IPS DF 6.9 (cell line): ENCODE measurements around the gene RPAIN.

Experiments used
- DNase-seq: peaks from one replicate; pipeline ENCODE4 v3.0.0-alpha.2; 2013; ENCODE audit warnings: low read depth, low spot score
- H3K27ac ChIP-seq: one replicate; pipeline ENCODE4 v1.5.1; 2013; ENCODE audit warnings: low read length, control low read depth
- H3K27me3 ChIP-seq: 2 replicates; pipeline ENCODE4 v1.6.1; 2013; ENCODE audit warnings: mild to moderate bottlenecking, low read length; ENCODE audit not compliant: control insufficient read depth, insufficient read depth
- H3K36me3 ChIP-seq: 2 replicates; pipeline ENCODE4 v1.6.1; 2013; ENCODE audit warnings: low read length; ENCODE audit not compliant: control insufficient read depth, insufficient read depth
- H3K4me1 ChIP-seq: 2 replicates; pipeline ENCODE4 v1.6.1; 2013; ENCODE audit warnings: low read length; ENCODE audit not compliant: control insufficient read depth, insufficient read depth
- H3K4me3 ChIP-seq: 2 replicates; pipeline ENCODE4 v1.5.1; 2013; ENCODE audit warnings: mild to moderate bottlenecking, low read length
- H3K9me3 ChIP-seq: 2 replicates; pipeline ENCODE4 v1.6.1; 2013; ENCODE audit warnings: low read length, inconsistent platforms; ENCODE audit not compliant: control insufficient read depth, insufficient read depth
- WGBS: extraction: QIAGEN DNeasy Blood & Tissue Kit; methylation state at CpG from one replicate; pipeline ENCODE4 v1.1.7; 2013; ENCODE audit warnings: mixed read lengths, missing lambda C conversion rate; ENCODE audit not compliant: insufficient read length, insufficient coverage; 5-methylcytosine and 5-hydroxymethylcytosine counted together

Gene RPAIN

GRCh38 chr17:5444209-5444608 lies 24.2 kb downstream of the RPAIN start:
- no CpG with 5 or more reads among the region's 22 CpGs for WGBS
- no peaks in the 10 kb centered on the region for H3K4me1 ChIP-seq
- peaks cover 24% of the 10 kb centered on the region for H3K36me3 ChIP-seq
- no peaks in the 10 kb centered on the region for H3K9me3 ChIP-seq
- H3K4me3 ChIP-seq: no peak overlapping the region
- DNase-seq: no peak
- no peak overlapping the region for H3K27ac ChIP-seq
- H3K27me3 ChIP-seq: no peaks in the 10 kb centered on the region

DNA sequence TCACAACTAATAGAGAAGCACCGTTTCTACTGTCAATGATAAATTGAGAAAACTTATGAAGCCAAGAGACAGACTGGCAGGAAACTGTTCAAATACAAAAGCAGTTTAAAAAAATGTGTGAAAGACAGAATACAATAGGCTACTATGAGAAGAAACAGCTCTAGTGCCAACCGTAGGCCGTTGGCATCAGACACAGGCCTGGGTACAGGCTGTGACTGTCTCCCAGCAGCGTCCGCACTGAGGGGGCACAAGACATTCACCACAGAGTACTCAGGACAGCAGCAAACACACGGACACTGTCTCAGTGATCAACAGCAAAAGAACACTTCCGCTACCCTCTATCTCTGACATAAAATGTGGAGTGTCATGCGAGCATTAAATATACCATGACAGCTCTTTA lies 26.8 kb downstream of the RPAIN start:
- Histone ChIP-seq H3K36me3 (peaks cover 29% of the 10 kb centered on the region), H3K27ac (no peak overlapping the region)
- WGBS: no CpG with 5 or more reads among the region's 8 CpGs

GRCh38 chr17:5464717-5465507 lies 44.9 kb downstream of the RPAIN start:
- Histone ChIP-seq H3K27ac (no peak overlapping the region), H3K4me1 (no peaks in the 10 kb centered on the region), H3K27me3 (no peaks in the 10 kb centered on the region), H3K9me3 (no peaks in the 10 kb centered on the region), H3K36me3 (peaks cover 5% of the 10 kb centered on the region; the same call in 1 of the 2 replicates), H3K4me3 (no peak overlapping the region)
- no CpG with 5 or more reads among the region's 10 CpGs for WGBS
- DNase-seq: no peak

More for the DNA sequence above, 26.8 kb downstream of the RPAIN start:
- no peaks in the 10 kb centered on the region for H3K9me3 ChIP-seq
- no peak for DNase-seq
- no peak overlapping the region for H3K4me3 ChIP-seq
- no peaks in the 10 kb centered on the region for H3K27me3 ChIP-seq
- no peaks in the 10 kb centered on the region for H3K4me1 ChIP-seq

DNA sequence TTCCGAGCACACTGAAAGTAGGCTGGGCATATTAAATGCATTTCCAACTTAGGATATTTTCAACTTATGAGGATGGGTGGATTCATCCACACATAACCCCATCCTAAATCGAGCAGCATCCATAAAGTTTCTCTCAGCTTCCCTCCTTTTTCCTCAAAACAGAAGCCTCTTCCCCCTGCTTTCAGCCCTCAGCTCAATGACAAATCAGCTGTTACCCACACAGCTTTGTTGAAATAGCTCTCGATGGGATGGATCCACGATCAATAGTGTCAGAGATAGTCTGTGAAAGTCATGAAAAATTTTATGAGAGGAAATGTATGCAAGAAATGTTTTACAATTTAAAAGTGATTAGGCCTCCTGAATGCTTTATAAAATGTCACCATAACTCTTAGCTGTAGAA lies 46.3 kb downstream of the RPAIN start:
- Histone ChIP-seq H3K36me3 (no peaks in the 10 kb centered on the region; the same call in 1 of the 2 replicates), H3K27ac (no peak overlapping the region), H3K27me3 (no peaks in the 10 kb centered on the region), H3K4me3 (no peak overlapping the region), H3K9me3 (no peaks in the 10 kb centered on the region), H3K4me1 (no peaks in the 10 kb centered on the region)
- DNase-seq: no peak
- no CpG with 5 or more reads among the region's 4 CpGs for whole genome bisulfite sequencing

DNA sequence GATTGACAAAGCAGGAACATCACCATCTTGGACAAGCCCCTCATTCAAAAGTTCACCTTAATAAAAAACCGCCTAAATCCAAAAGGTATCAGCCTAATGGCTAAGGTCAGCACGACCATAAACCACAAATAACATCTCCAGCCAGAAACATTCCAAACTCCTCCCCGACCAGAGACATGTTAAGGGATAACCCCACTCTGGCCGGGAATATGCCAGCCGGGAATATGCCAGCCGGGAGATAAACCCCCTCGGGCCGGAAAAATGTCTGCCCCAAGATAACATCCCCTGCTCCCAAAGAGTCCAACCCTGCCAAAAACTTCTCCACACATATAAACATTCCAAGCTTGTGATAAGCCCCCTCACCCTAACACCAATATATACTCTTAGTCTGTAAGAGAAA lies 47.4 kb downstream of the RPAIN start:
- Histone ChIP-seq H3K9me3 (no peaks in the 10 kb centered on the region), H3K27me3 (no peaks in the 10 kb centered on the region), H3K36me3 (no peaks in the 10 kb centered on the region; the same call in 1 of the 2 replicates), H3K4me3 (peak overlapping the region; percentile 90; the same call in 1 of the 2 replicates), H3K4me1 (no peaks in the 10 kb centered on the region), H3K27ac (no peak overlapping the region)
- WGBS: no CpG with 5 or more reads among the region's 8 CpGs
- DNase-seq: no peak

GRCh38 chr17:5468075-5468473 lies 48.1 kb downstream of the RPAIN start:
- Histone ChIP-seq H3K9me3 (no peaks in the 10 kb centered on the region), H3K4me3 (peak overlapping the region; percentile 90), H3K4me1 (no peaks in the 10 kb centered on the region), H3K27ac (no peak overlapping the region), H3K36me3 (no peaks in the 10 kb centered on the region; the same call in 1 of the 2 replicates), H3K27me3 (no peaks in the 10 kb centered on the region)
- no CpG with 5 or more reads among the region's 17 CpGs for WGBS
- DNase-seq: no peak

DNA sequence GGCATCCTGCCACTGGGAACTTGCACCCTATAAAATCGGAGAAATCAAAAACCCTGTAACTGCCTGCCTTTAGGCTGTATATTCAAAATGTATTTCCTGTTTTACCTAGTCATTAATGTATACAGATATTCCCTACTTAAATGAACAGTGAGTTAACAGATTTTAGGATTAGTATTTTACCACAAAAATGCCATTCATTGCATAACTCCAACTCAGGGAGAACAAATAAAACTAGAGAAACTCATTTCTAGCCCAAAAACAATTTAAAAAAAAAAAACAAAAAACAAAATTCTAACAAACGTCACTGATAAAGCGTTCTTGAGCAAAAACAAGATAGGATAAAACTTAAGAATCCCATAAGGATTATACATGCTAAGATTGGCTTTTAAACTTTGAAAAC lies 52.5 kb downstream of the RPAIN start:
- no peaks in the 10 kb centered on the region for H3K27me3 ChIP-seq
- DNase-seq: no peak
- 100% methylated on average over 1 of the region's 3 CpGs for WGBS
- H3K9me3 ChIP-seq: no peaks in the 10 kb centered on the region
- peaks cover 7% of the 10 kb centered on the region; the same call in 1 of the 2 replicates for H3K36me3 ChIP-seq
- H3K4me1 ChIP-seq: no peaks in the 10 kb centered on the region
- no peak overlapping the region for H3K27ac ChIP-seq
- no peak overlapping the region for H3K4me3 ChIP-seq

- Histone ChIP-seq H3K4me3 (no peak overlapping the region), H3K4me1 (no peaks in the 10 kb centered on the region), H3K9me3 (no peaks in the 10 kb centered on the region), H3K36me3 (peaks cover 12% of the 10 kb centered on the region; the same call in 1 of the 2 replicates), H3K27ac (no peak overlapping the region), H3K27me3 (no peaks in the 10 kb centered on the region)
- WGBS: no CpG with 5 or more reads among the region's 2 CpGs
- no peak for DNase-seq
Observed at GRCh38 chr17:5473906-5474305, 53.9 kb downstream of the RPAIN start.

DNA sequence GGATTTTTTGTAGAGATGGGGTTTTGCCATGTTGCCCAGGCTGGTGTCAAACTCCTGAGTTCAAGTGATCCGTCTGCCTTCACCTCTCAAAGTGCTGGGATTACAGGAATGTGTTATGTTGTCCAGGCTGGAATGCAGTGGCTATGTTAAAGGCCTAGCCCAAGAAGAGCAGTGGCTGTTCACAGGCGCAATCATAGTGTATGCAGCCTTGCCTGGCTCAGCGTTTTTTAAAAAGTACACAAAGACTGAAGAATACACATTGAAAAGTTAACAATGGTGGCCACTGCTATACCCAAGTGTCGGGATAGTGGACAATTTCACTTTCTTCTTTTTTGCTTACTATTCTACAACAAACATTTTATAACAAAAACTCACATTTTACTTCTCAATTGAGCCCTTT lies 59.0 kb downstream of the RPAIN start:
- H3K36me3 ChIP-seq: peaks cover 19% of the 10 kb centered on the region; the same call in 1 of the 2 replicates
- H3K27ac ChIP-seq: no peak overlapping the region
- no peaks in the 10 kb centered on the region for H3K27me3 ChIP-seq
- no peak for DNase-seq
- no CpG with 5 or more reads among the region's 4 CpGs for WGBS
- H3K4me3 ChIP-seq: no peak overlapping the region
- no peaks in the 10 kb centered on the region for H3K4me1 ChIP-seq
- H3K9me3 ChIP-seq: no peaks in the 10 kb centered on the region

- no peaks in the 10 kb centered on the region for H3K9me3 ChIP-seq
- H3K36me3 ChIP-seq: peaks cover 15% of the 10 kb centered on the region; the same call in 1 of the 2 replicates
- no peaks in the 10 kb centered on the region for H3K4me1 ChIP-seq
- WGBS: no CpG with 5 or more reads among the region's 6 CpGs
- no peak overlapping the region for H3K4me3 ChIP-seq
- H3K27ac ChIP-seq: no peak overlapping the region
- DNase-seq: no peak
- no peaks in the 10 kb centered on the region for H3K27me3 ChIP-seq
Observed at GRCh38 chr17:5480962-5481361, 61.0 kb downstream of the RPAIN start.

GRCh38 chr17:5481451-5481850 lies 61.5 kb downstream of the RPAIN start:
- Histone ChIP-seq H3K36me3 (peaks cover 15% of the 10 kb centered on the region; the same call in 1 of the 2 replicates), H3K27me3 (no peaks in the 10 kb centered on the region), H3K4me3 (no peak overlapping the region), H3K27ac (no peak overlapping the region), H3K9me3 (no peaks in the 10 kb centered on the region), H3K4me1 (no peaks in the 10 kb centered on the region)
- no CpG with 5 or more reads among the region's 4 CpGs for WGBS
- no peak for DNase-seq
